Measurements from ENCODE around the gene EIF4G1. TPM values are rescaled to one million over a fixed set of nuclear protein-coding genes. Genes with fewer than 3 reads are reported as not detected.

EIF4G1 gene
- total and polyA plus RNA-seq, 2 experiments from 2014 or later = 204 to 254 TPM

GRCh38 chr3:184359610-184360009 is 45.2 kb downstream of the EIF4G1 start:
- Histone ChIP-seq H3K79me2 (peaks cover 34% of the 10 kb centered on the region), H4K20me1 (ENCODE audit: insufficient read depth, poor library complexity, severe bottlenecking) (no peaks in the 10 kb centered on the region), H3K4me1 (ENCODE audit: insufficient read depth) (peaks cover 21% of the 10 kb centered on the region), H3K9me3 (ENCODE audit: low read depth) (no peaks in the 10 kb centered on the region), H3K36me3 (replicated peaks; ENCODE audit: insufficient read depth, low read depth) (no peaks in the 10 kb centered on the region), H3K27me3 (no peaks in the 10 kb centered on the region), H3K9me2 (replicated peaks; ENCODE audit: insufficient read depth) (no peaks in the 10 kb centered on the region), H3K27ac (no peak overlapping the region), H2AFZ (no peak overlapping the region), H3K4me3 (no peak overlapping the region), H3K4me2 (peak overlapping the region; percentile 98)
- 81% methylated on average over 5 of the region's 9 CpGs for WGBS (ENCODE audit: low lambda C conversion rate, missing lambda C conversion rate)
- DNase-seq (ENCODE audit: low spot score) = no peak
- no peak for TF ChIP-seq EZH2phosphoT487 (IDR thresholded peaks at IDR 0.05; ENCODE audit: low read depth, severe bottlenecking, unreplicated experiment)
- no peak for TF ChIP-seq CTCF (IDR thresholded peaks at IDR 0.05; ENCODE audit: poor library complexity)
- TF ChIP-seq EZH2 (IDR thresholded peaks at IDR 0.05; ENCODE audit: borderline replicate concordance) = no peak

GRCh38 chr3:184360070-184360928 is 45.9 kb downstream of the EIF4G1 start:
- H3K9me3 ChIP-seq (ENCODE audit: low read depth) = no peaks in the 10 kb centered on the region
- TF ChIP-seq EZH2phosphoT487 (IDR thresholded peaks at IDR 0.05; ENCODE audit: low read depth, severe bottlenecking, unreplicated experiment) = no peak
- TF ChIP-seq CTCF (IDR thresholded peaks at IDR 0.05; ENCODE audit: poor library complexity) = no peak
- no peak for TF ChIP-seq EZH2 (IDR thresholded peaks at IDR 0.05; ENCODE audit: borderline replicate concordance)
- peak overlapping the region; percentile 93 for H3K4me3 ChIP-seq
- no peak overlapping the region for H2AFZ ChIP-seq
- H4K20me1 ChIP-seq (ENCODE audit: insufficient read depth, poor library complexity, severe bottlenecking) = no peaks in the 10 kb centered on the region
- no peaks in the 10 kb centered on the region for H3K27me3 ChIP-seq
- H3K27ac ChIP-seq = peak overlapping the region; percentile 98
- H3K4me2 ChIP-seq = peak overlapping the region; percentile 98
- no peaks in the 10 kb centered on the region for H3K9me2 ChIP-seq (replicated peaks; ENCODE audit: insufficient read depth)
- WGBS (ENCODE audit: low lambda C conversion rate, missing lambda C conversion rate) = 54% methylated on average over 9 of the region's 12 CpGs
- H3K79me2 ChIP-seq = peaks cover 41% of the 10 kb centered on the region
- no peaks in the 10 kb centered on the region for H3K36me3 ChIP-seq (replicated peaks; ENCODE audit: insufficient read depth, low read depth)
- peaks cover 26% of the 10 kb centered on the region for H3K4me1 ChIP-seq (ENCODE audit: insufficient read depth)
- DNase-seq (ENCODE audit: low spot score) = no peak

- Histone ChIP-seq H3K9me3 (ENCODE audit: low read depth) (no peaks in the 10 kb centered on the region), H3K9me2 (replicated peaks; ENCODE audit: insufficient read depth) (no peaks in the 10 kb centered on the region), H3K4me1 (ENCODE audit: insufficient read depth) (peaks cover 26% of the 10 kb centered on the region), H3K27ac (peak overlapping the region; percentile 98), H2AFZ (peak overlapping the region; percentile 53), H3K4me2 (peak overlapping the region; percentile 98), H3K27me3 (no peaks in the 10 kb centered on the region), H3K79me2 (peaks cover 43% of the 10 kb centered on the region), H4K20me1 (ENCODE audit: insufficient read depth, poor library complexity, severe bottlenecking) (no peaks in the 10 kb centered on the region), H3K36me3 (replicated peaks; ENCODE audit: insufficient read depth, low read depth) (no peaks in the 10 kb centered on the region), H3K4me3 (peak overlapping the region; percentile 93)
- TF ChIP-seq EZH2 (IDR thresholded peaks at IDR 0.05; ENCODE audit: borderline replicate concordance) = no peak
- no peak for TF ChIP-seq EZH2phosphoT487 (IDR thresholded peaks at IDR 0.05; ENCODE audit: low read depth, severe bottlenecking, unreplicated experiment)
- TF ChIP-seq CTCF (IDR thresholded peaks at IDR 0.05; ENCODE audit: poor library complexity) = no peak
- WGBS (ENCODE audit: low lambda C conversion rate, missing lambda C conversion rate) = 9% methylated on average over 19 of the region's 24 CpGs
- DNase-seq (ENCODE audit: low spot score) = no peak
Observed at GRCh38 chr3:184360929-184361531, 46.6 kb downstream of the EIF4G1 start.

Data from hepatocyte (in vitro differentiated cells).